ENCODE data around the gene NPR2. TPM values are rescaled to one million over a fixed set of nuclear protein-coding genes. Genes with fewer than 3 reads are reported as not detected.
A peak's percentile ranks its signal among the peaks of the same experiment; 100 is the strongest.

NPR2 gene
- total and polyA plus RNA-seq, 2 of the 13 experiments (the other 11 are each of a cell fraction or from before 2014, with no cell fraction given): 7.4 to 9.4 TPM

DNA sequence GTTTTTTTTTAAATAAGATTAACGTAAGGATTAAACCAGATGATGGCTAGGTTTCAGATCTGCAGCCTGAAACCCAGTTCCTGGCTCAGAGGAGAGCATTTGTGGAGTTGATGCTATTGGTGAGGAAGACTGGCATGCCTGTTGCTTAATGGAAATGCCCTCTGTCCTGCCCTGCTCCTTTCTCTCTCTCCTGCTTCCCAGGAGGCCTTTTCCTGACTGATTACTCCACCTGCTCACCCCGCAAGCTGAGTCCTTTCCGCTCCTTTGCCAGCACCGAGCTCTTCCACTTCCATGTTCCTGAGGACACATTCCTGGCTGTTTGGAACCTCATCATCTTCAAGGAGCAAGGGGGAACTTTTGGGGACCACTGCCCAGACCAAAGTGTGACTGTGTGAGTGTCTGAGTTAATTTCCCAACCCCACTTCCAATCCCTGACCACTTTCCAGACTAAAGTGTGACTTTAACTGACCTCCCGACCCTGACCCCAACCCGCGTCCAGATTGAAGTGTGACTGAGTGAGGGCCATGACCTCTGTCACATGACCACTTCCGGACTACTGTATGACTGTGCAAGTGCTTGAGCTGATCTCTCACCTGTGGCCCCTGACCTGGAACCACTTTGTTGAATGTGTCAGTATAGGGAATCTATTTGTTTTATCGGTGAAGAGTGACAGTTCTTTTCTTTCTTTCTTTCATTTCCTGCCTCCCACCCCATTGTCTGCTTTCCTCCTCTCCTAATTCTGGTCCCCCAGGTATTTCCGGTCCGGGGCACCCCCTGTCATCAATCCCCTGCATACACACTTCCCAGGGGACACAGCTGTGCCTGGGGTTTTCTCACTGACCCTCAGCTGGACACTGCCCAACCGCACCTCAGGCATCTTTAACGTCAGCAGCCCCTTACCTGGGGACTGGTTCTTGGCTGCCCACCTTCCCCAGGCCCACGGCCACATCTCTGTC is 43.1 kb downstream of the NPR2 start (continued):
- TF ChIP-seq ZBTB43 (CRISPR knock-in tag; conservative IDR thresholded peaks at IDR 0.05) (no peak), ZMAT3 (CRISPR knock-in tag; conservative IDR thresholded peaks at IDR 0.05) (no peak), TOE1 (CRISPR knock-in tag; IDR thresholded peaks at IDR 0.05) (no peak), MEIS2 (CRISPR knock-in tag; IDR thresholded peaks at IDR 0.05) (0 out of 2 replicates have a peak, but pooled peaks have one; percentile 47), JARID2 (CRISPR knock-in tag; IDR thresholded peaks at IDR 0.05; ENCODE audit: insufficient replicate concordance) (no peak), ZGPAT (CRISPR knock-in tag; IDR thresholded peaks at IDR 0.05) (0 out of 2 replicates have a peak, but pooled peaks have one; percentile 35), JUN (CRISPR knock-in tag; IDR thresholded peaks at IDR 0.05) (0 out of 2 replicates have a peak, but pooled peaks have one; percentile 23), MAFG (CRISPR knock-in tag; IDR thresholded peaks at IDR 0.05) (0 out of 2 replicates have a peak, but pooled peaks have one; percentile 16), ZNF605 (CRISPR knock-in tag; IDR thresholded peaks at IDR 0.05) (peak; percentile 37; the same call in 1 of the 2 replicates), RORA (CRISPR knock-in tag; IDR thresholded peaks at IDR 0.05) (no peak), KDM5A (IDR thresholded peaks at IDR 0.05; ENCODE audit: borderline replicate concordance, low read length) (no peak), FOXK1 (CRISPR knock-in tag; IDR thresholded peaks at IDR 0.05; ENCODE audit: borderline replicate concordance, low read depth) (no peak), NCOA1 (CRISPR knock-in tag; IDR thresholded peaks at IDR 0.05) (no peak), ZBTB42 (CRISPR knock-in tag; IDR thresholded peaks at IDR 0.05) (no peak), ZNF264 (CRISPR knock-in tag; IDR thresholded peaks at IDR 0.05) (no peak), TEAD3 (CRISPR knock-in tag; optimal IDR thresholded peaks at IDR 0.05; ENCODE audit: borderline replicate concordance) (no peak), SIN3B (IDR thresholded peaks at IDR 0.05; ENCODE audit: low read length) (no peak), RBFOX2 (IDR thresholded peaks at IDR 0.05; ENCODE audit: low read depth, low read length) (no peak), KAT8 (CRISPR knock-in tag; IDR thresholded peaks at IDR 0.05) (peak; percentile 63; the same call in 1 of the 2 replicates), RFX1 (IDR thresholded peaks at IDR 0.05) (no peak), ZNF781 (CRISPR knock-in tag; IDR thresholded peaks at IDR 0.05; ENCODE audit: borderline replicate concordance, not compliant biosample characterization) (no peak)
- TF ChIP-seq, protein P1, sequence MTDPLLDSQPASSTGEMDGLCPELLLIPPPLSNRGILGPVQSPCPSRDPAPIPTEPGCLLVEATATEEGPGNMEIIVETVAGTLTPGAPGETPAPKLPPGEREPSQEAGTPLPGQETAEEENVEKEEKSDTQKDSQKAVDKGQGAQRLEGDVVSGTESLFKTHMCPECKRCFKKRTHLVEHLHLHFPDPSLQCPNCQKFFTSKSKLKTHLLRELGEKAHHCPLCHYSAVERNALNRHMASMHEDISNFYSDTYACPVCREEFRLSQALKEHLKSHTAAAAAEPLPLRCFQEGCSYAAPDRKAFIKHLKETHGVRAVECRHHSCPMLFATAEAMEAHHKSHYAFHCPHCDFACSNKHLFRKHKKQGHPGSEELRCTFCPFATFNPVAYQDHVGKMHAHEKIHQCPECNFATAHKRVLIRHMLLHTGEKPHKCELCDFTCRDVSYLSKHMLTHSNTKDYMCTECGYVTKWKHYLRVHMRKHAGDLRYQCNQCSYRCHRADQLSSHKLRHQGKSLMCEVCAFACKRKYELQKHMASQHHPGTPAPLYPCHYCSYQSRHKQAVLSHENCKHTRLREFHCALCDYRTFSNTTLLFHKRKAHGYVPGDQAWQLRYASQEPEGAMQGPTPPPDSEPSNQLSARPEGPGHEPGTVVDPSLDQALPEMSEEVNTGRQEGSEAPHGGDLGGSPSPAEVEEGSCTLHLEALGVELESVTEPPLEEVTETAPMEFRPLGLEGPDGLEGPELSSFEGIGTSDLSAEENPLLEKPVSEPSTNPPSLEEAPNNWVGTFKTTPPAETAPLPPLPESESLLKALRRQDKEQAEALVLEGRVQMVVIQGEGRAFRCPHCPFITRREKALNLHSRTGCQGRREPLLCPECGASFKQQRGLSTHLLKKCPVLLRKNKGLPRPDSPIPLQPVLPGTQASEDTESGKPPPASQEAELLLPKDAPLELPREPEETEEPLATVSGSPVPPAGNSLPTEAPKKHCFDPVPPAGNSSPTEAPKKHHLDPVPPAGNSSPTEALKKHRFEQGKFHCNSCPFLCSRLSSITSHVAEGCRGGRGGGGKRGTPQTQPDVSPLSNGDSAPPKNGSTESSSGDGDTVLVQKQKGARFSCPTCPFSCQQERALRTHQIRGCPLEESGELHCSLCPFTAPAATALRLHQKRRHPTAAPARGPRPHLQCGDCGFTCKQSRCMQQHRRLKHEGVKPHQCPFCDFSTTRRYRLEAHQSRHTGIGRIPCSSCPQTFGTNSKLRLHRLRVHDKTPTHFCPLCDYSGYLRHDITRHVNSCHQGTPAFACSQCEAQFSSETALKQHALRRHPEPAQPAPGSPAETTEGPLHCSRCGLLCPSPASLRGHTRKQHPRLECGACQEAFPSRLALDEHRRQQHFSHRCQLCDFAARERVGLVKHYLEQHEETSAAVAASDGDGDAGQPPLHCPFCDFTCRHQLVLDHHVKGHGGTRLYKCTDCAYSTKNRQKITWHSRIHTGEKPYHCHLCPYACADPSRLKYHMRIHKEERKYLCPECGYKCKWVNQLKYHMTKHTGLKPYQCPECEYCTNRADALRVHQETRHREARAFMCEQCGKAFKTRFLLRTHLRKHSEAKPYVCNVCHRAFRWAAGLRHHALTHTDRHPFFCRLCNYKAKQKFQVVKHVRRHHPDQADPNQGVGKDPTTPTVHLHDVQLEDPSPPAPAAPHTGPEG (CRISPR knock-in tag; IDR thresholded peaks at IDR 0.05): no peak
